Activated CD8-positive, alpha-beta memory T cell treated with anti-CD3 and anti-CD28 coated beads, Interleukin-2, amount 50 U/mL, for 1 hour (primary cell): Measurements from ENCODE around the gene FAM162B.
"Not testable (repeated sequence)": the region's sequence is repeated elsewhere in the genome, so short reads cannot be mapped to it uniquely, and the experiment has no call there.

Experiments used
- DNase-seq: peaks from one replicate; pipeline ENCODE4 v3.0.0-alpha.2; 2020; ENCODE audit errors: extremely low read depth

Gene FAM162B

GRCh38 chr6:116726947-116727346, 38.6 kb downstream of the FAM162B start:
- DNase-seq: no peak

DNA sequence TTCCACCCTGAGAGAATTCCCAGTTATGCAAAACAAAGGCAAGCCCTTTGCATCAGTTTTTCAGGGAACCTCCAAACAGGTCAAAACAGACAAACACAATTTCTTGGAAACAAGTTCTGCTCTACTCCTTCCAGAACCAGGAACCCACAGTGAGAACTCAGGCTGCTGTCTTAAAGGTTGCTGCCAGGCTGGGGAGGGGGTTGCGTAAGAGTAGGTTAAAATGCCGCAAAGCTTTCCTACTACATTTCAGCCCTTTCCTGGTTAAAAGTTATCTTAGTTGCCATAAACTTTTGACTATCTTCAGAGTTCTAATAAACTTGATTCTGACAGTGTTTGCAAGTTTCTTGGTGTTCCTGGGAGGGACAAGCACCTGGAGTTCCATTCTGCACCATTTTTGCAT, 50.8 kb downstream of the FAM162B start:
- no peak for DNase-seq

DNA sequence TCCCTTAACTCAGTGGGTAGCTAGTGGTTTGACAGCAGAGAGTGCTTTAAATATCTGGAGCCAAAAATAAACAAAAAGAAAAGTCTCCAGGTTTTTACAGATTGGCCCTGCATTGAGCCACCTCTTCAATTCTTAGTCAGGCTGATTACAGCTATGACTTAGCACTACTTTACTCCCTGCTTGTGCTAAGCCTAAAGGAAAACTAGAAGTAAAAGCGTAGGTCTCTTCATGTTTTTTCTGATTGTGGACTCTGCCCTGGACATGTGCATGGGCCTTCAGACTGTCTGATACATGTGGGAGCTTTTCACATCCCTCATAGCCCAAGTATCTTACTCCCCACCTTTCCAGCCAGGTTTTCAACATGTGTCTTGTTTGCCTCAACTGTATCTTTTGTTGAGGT, 51.2 kb downstream of the FAM162B start:
- no peak for DNase-seq

GRCh38 chr6:116705917-116706316, 59.6 kb downstream of the FAM162B start:
- DNase-seq: no peak

- not testable (repeated sequence) for DNase-seq
Measured at GRCh38 chr6:116703888-116704287, 61.6 kb downstream of the FAM162B start.
